ENCODE data around the gene NIBAN1. TPM values are rescaled to one million over a fixed set of nuclear protein-coding genes. Genes with fewer than 3 reads are reported as not detected.

Gene NIBAN1
- total RNA-seq, 1 donor from 2014 or later, result 8.8 TPM

- TF ChIP-seq EZH2 (IDR thresholded peaks at IDR 0.05; ENCODE audit: insufficient read depth, low read length) (no peak), CTCF (IDR thresholded peaks at IDR 0.05; ENCODE audit: insufficient read depth, low read depth, low read length) (no peak)
- Histone ChIP-seq H3K9ac (ENCODE audit: low read length) (no peak overlapping the region), H3K27ac (ENCODE audit: low read depth, low read length) (no peak overlapping the region), H3K9me3 (ENCODE audit: insufficient read depth, low read depth, low read length) (no peaks in the 10 kb centered on the region), H4K20me1 (ENCODE audit: insufficient read depth, low read length) (no peaks in the 10 kb centered on the region), H2AFZ (ENCODE audit: low read depth, low read length) (no peak overlapping the region), H3K4me2 (ENCODE audit: low read length) (peak overlapping the region; percentile 95), H3K79me2 (ENCODE audit: insufficient read depth, low read length) (no peaks in the 10 kb centered on the region), H3K36me3 (ENCODE audit: insufficient read depth, low read length) (no peaks in the 10 kb centered on the region), H3K4me3 (ENCODE audit: insufficient read depth, low read depth, low read length) (no peak overlapping the region), H3K27me3 (ENCODE audit: insufficient read depth, low read length) (peaks cover 4% of the 10 kb centered on the region), H3K4me1 (ENCODE audit: insufficient read depth, low read length) (peaks cover 8% of the 10 kb centered on the region)
- Mint-ChIP-seq H3K27me3 (ENCODE audit: low read depth, unreplicated experiment) (peaks cover 24% of the 10 kb centered on the region), H3K4me3 (ENCODE audit: unreplicated experiment) (no peak overlapping the region), H3K4me1 (ENCODE audit: low read depth, unreplicated experiment) (peaks cover 27% of the 10 kb centered on the region), H3K27ac (ENCODE audit: unreplicated experiment) (no peak overlapping the region), H3K36me3 (ENCODE audit: low read depth, unreplicated experiment) (no peaks in the 10 kb centered on the region), H3K9me3 (ENCODE audit: unreplicated experiment) (no peaks in the 10 kb centered on the region)
- no peak for FAIRE-seq
- DNase-seq (ENCODE audit: low read depth), result no peak
Measured at GRCh38 chr1:184971522-184972265, 2.6 kb downstream of the NIBAN1 start.

GRCh38 chr1:184970691-184971161 is 3.6 kb downstream of the NIBAN1 start:
- Histone ChIP-seq H3K4me3 (ENCODE audit: insufficient read depth, low read depth, low read length) (no peak overlapping the region), H3K4me1 (ENCODE audit: insufficient read depth, low read length) (peaks cover 8% of the 10 kb centered on the region), H3K9ac (ENCODE audit: low read length) (no peak overlapping the region), H3K36me3 (ENCODE audit: insufficient read depth, low read length) (no peaks in the 10 kb centered on the region), H2AFZ (ENCODE audit: low read depth, low read length) (no peak overlapping the region), H3K9me3 (ENCODE audit: insufficient read depth, low read depth, low read length) (no peaks in the 10 kb centered on the region), H4K20me1 (ENCODE audit: insufficient read depth, low read length) (no peaks in the 10 kb centered on the region), H3K4me2 (ENCODE audit: low read length) (peak overlapping the region; percentile 59), H3K27ac (ENCODE audit: low read depth, low read length) (no peak overlapping the region), H3K79me2 (ENCODE audit: insufficient read depth, low read length) (no peaks in the 10 kb centered on the region), H3K27me3 (ENCODE audit: insufficient read depth, low read length) (peaks cover 4% of the 10 kb centered on the region)
- Mint-ChIP-seq H3K4me3 (ENCODE audit: unreplicated experiment) (no peak overlapping the region), H3K9me3 (ENCODE audit: unreplicated experiment) (no peaks in the 10 kb centered on the region), H3K36me3 (ENCODE audit: low read depth, unreplicated experiment) (no peaks in the 10 kb centered on the region), H3K27ac (ENCODE audit: unreplicated experiment) (no peak overlapping the region), H3K4me1 (ENCODE audit: low read depth, unreplicated experiment) (peaks cover 32% of the 10 kb centered on the region), H3K27me3 (ENCODE audit: low read depth, unreplicated experiment) (peaks cover 15% of the 10 kb centered on the region)
- DNase-seq (ENCODE audit: low read depth) (no peak), FAIRE-seq (no peak)
- no peak for TF ChIP-seq CTCF (IDR thresholded peaks at IDR 0.05; ENCODE audit: insufficient read depth, low read depth, low read length)
- TF ChIP-seq EZH2 (IDR thresholded peaks at IDR 0.05; ENCODE audit: insufficient read depth, low read length), result no peak

- DNase-seq (ENCODE audit: low read depth) (no peak), FAIRE-seq (no peak)
- Mint-ChIP-seq H3K27ac (ENCODE audit: unreplicated experiment) (no peak overlapping the region), H3K4me1 (ENCODE audit: low read depth, unreplicated experiment) (peaks cover 19% of the 10 kb centered on the region), H3K36me3 (ENCODE audit: low read depth, unreplicated experiment) (peaks cover 3% of the 10 kb centered on the region), H3K4me3 (ENCODE audit: unreplicated experiment) (no peak overlapping the region), H3K27me3 (ENCODE audit: low read depth, unreplicated experiment) (no peaks in the 10 kb centered on the region), H3K9me3 (ENCODE audit: unreplicated experiment) (peaks cover 2% of the 10 kb centered on the region)
- TF ChIP-seq EZH2 (IDR thresholded peaks at IDR 0.05; ENCODE audit: insufficient read depth, low read length) (no peak), CTCF (IDR thresholded peaks at IDR 0.05; ENCODE audit: insufficient read depth, low read depth, low read length) (no peak)
- peaks cover 8% of the 10 kb centered on the region for H3K4me1 ChIP-seq (ENCODE audit: insufficient read depth, low read length)
- H3K4me2 ChIP-seq (ENCODE audit: low read length), result peak overlapping the region; percentile 18
- H3K27ac ChIP-seq (ENCODE audit: low read depth, low read length), result no peak overlapping the region
- no peaks in the 10 kb centered on the region for H3K36me3 ChIP-seq (ENCODE audit: insufficient read depth, low read length)
- no peak overlapping the region for H2AFZ ChIP-seq (ENCODE audit: low read depth, low read length)
- H3K27me3 ChIP-seq (ENCODE audit: insufficient read depth, low read length), result no peaks in the 10 kb centered on the region
- no peak overlapping the region for H3K9ac ChIP-seq (ENCODE audit: low read length)
- no peaks in the 10 kb centered on the region for H4K20me1 ChIP-seq (ENCODE audit: insufficient read depth, low read length)
- no peaks in the 10 kb centered on the region for H3K9me3 ChIP-seq (ENCODE audit: insufficient read depth, low read depth, low read length)
- no peak overlapping the region for H3K4me3 ChIP-seq (ENCODE audit: insufficient read depth, low read depth, low read length)
- H3K79me2 ChIP-seq (ENCODE audit: insufficient read depth, low read length), result no peaks in the 10 kb centered on the region
Measured at GRCh38 chr1:184966989-184967388, 7.3 kb downstream of the NIBAN1 start.
